ENCODE data around the gene ITGB4.
"Not testable (repeated sequence)": the region's sequence is repeated elsewhere in the genome, so short reads cannot be mapped to it uniquely, and the experiment has no call there.

The ITGB4 gene

DNA sequence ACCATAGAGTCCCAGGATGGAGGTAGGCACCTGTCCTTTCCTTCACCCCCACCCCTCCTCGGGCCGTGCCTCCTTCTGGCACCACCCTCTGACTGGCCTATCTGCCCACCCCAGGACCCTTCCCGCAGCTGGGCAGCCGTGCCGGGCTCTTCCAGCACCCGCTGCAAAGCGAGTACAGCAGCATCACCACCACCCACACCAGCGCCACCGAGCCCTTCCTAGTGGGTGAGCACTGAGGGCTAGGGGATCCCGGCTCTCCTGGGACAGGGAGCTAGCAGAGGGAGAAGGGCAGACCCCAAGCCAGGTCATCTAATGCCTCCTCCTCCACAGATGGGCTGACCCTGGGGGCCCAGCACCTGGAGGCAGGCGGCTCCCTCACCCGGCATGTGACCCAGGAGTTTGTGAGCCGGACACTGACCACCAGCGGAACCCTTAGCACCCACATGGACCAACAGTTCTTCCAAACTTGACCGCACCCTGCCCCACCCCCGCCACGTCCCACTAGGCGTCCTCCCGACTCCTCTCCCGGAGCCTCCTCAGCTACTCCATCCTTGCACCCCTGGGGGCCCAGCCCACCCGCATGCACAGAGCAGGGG, 35.9 kb downstream of the ITGB4 start:
- no peak overlapping the region for H3K4me3 ChIP-seq (ENCODE audit: low read depth, low read length)
- TF ChIP-seq, protein P1, sequence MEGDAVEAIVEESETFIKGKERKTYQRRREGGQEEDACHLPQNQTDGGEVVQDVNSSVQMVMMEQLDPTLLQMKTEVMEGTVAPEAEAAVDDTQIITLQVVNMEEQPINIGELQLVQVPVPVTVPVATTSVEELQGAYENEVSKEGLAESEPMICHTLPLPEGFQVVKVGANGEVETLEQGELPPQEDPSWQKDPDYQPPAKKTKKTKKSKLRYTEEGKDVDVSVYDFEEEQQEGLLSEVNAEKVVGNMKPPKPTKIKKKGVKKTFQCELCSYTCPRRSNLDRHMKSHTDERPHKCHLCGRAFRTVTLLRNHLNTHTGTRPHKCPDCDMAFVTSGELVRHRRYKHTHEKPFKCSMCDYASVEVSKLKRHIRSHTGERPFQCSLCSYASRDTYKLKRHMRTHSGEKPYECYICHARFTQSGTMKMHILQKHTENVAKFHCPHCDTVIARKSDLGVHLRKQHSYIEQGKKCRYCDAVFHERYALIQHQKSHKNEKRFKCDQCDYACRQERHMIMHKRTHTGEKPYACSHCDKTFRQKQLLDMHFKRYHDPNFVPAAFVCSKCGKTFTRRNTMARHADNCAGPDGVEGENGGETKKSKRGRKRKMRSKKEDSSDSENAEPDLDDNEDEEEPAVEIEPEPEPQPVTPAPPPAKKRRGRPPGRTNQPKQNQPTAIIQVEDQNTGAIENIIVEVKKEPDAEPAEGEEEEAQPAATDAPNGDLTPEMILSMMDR (IDR thresholded peaks at IDR 0.05; ENCODE audit: borderline replicate concordance, insufficient read depth, low read depth, low read length), result no peak

DNA sequence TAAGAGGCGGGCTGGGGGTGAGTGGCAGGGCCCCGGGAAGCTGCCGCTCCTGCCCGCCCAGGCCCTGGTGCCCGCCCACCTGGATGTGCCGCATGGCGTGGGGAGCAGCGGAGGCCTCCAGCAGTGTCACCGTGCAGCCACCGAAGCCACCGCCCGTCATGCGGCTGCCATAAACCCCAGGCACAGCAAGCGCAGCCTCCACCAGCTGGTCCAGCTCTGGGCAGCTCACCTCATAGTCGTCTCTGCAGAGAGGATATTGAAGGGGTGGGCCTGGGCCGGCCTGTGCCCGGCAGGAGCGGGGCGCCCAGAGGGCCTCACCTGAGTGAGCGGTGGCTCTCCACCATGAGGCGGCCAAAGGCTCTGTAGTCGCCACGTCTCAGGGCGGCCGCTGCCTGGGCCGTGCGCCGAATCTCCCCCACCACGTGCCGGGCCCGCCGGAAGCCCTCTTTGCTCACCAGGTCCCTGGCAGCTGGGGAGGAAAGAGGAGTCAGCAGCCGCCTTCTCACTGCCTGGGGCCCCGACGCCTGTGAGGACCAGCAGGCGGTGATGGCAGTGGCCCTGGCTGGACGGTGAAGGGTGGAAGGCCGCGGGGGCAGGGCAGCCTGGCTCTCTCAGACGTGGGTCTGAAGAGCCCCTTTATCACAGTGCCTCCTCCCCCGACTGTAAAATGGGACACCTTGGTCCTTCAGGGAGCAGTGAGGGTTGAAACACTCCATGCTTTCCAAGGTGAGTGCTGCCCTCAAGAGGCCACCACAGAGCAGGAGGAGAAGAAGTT, 37.1 kb downstream of the ITGB4 start:
- TF ChIP-seq, protein P1 (IDR thresholded peaks at IDR 0.05; ENCODE audit: borderline replicate concordance, insufficient read depth, low read depth, low read length), result peak; percentile 20; the same call in 1 of the 2 replicates
- H3K4me3 ChIP-seq (ENCODE audit: low read depth, low read length), result no peak overlapping the region

DNA sequence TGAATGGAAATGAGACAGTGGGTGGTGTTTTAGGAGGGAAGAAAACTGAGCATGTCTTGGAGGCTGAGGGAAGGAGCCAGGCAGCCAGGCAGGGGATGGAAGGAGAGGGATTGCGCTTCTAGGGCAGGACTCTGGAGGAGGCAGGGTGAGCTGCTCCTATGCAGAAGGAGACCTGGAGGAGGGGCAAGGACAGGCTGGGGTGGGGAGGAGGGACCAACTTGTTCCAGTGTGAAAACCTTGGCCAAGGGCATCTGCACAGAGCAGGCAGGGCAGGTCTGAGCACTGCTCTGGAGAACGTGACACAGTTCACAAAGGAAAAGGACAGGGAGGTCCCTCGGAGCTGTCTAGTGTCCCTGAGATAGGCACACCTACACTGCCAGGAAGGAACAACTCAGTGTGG, 38.2 kb downstream of the ITGB4 start:
- H3K4me3 ChIP-seq (ENCODE audit: low read depth, low read length), result no peak overlapping the region
- TF ChIP-seq, protein P1 (IDR thresholded peaks at IDR 0.05; ENCODE audit: borderline replicate concordance, insufficient read depth, low read depth, low read length), result no peak

DNA sequence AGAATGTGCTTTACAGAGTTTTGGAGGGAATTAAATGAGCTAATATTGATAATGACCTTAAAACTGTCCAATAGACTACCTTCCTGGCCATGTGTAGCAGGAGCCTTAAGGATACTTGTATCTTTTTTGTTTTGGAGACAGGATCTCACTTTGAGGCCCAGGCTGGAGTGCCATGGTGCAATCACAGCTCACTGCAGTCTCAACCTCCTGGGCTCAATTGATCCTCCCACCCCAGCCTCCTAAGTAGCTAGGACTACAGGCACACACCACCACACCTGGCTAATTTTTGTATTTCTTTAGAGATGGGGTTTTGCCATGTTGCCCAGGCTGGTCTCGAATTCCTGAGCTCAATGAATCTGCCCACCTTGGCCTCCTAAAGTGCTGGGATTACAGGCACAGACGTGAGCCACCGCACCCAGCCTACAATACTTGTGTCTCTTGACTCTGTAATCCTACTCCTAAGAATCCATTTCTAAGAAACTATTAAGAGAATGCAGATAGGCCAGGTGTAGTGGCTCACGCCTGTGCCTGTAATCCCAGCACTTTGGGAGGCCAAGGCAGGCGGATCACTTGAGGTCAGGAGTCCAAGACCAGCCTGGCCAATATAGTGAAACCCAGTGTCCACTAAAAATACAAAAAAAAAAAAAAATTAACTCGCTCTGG, 38.9 kb downstream of the ITGB4 start:
- H3K4me3 ChIP-seq (ENCODE audit: low read depth, low read length), result not testable (repeated sequence)

DNA sequence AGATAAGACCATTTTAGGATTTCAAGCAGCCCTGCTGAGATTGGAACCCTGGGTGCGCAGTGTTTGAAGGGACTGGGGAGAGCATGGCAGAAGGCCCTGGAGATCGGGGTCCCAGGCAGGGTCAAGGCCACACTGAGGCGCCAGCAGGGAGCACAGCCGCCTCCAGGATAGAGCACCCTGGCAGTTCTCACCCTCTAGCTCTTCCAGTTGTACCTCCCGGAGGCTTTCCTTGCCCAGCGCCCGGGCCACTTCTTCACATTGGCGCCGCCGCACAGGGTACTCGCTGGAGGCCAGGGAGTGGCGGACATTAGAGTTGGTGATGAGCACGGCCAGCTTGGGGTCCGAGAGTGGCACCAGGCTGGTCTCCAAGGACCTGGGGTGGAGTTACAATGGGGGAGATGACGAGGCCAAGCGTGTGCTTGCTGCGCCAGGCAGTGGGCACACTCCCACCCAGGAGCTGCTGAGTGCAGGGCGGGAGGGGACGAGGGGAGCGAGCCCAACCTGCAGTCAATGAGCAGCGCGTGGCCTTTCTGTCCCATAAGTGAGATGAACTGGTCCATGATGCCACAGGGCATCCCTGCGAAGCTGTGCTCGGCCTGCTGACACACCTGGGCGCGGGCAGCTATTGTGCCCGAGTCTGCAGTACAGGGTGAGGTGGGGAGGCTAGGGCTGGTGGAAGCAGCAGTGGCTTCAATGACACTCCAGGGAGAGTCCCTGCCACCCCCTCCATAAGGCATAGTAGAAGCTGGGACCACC, 41.4 kb downstream of the ITGB4 start:
- TF ChIP-seq, protein P1 (IDR thresholded peaks at IDR 0.05; ENCODE audit: borderline replicate concordance, insufficient read depth, low read depth, low read length), result no peak
- H3K4me3 ChIP-seq (ENCODE audit: low read depth, low read length), result no peak overlapping the region

DNA sequence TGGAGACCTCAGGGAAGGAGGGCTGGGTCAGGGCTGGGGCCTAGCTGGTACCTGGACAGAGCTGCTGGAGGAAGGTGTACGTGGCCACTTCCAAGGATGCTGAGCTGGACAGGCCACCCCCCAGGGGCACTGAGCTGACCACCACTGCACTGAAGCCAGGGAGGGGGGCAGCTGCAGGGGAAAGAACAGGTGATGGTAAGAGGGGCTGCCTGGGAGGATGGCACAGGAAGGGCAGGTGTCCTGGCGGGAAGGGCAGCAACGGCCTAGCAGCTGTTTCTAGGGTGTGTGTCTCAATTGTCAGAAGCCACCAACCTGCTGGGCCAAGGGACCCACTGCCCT, 42.0 kb downstream of the ITGB4 start:
- TF ChIP-seq, protein P1 (IDR thresholded peaks at IDR 0.05; ENCODE audit: borderline replicate concordance, insufficient read depth, low read depth, low read length), result no peak
- H3K4me3 ChIP-seq (ENCODE audit: low read depth, low read length), result no peak overlapping the region
